GM18867 (cell line): Measurements from ENCODE around the gene XRCC6.
"Not testable (repeated sequence)": the region's sequence is repeated elsewhere in the genome, so short reads cannot be mapped to it uniquely, and the experiment has no call there.

Experiments
- ATAC-seq: cut with Tn5 transposase; IDR thresholded peaks from one replicate; pipeline ENCODE4 v1.9.1; 2021; ENCODE audit warnings: mild to moderate bottlenecking, moderate library complexity; ENCODE audit not compliant: unreplicated experiment

Gene XRCC6

DNA sequence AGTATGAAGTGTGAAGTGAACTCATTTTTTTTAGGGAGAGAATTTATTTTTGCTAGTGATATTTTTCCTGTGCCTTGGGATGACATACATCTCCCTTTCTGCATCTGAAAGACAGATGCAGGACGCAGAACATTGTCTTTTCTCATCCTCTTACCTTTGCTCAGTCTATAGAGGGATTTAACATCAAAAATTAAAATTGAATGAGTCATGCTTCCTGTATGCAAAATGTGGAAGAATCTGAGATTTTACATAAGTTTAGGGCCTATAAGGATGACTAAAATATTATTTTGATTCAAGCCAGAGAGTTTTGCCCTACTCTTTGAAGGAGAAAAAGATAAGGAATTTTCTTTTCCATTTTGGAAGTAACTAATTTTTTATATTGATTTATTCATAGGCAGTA lies 27.3 kb downstream of the XRCC6 start:
- ATAC-seq: no peak

DNA sequence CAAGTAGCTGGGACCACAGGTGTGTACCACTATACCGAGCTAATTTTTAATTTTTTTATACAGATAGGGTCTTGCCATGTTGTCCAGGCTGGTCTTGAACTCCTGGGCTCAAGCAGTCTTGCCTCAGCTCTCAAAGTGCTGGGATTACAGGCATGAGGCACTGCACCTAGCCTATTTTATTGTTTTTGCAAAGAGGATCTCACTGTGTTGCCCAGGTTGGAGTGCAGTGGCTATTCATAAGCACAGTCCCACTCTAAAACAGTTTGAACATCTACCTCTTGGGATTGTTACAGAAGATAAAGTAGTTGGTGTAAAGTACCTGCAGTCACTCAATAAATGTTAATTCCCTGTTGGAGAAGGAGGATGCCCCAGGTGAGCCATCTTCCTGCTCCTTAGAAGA lies 29.1 kb downstream of the XRCC6 start:
- ATAC-seq: no peak

DNA sequence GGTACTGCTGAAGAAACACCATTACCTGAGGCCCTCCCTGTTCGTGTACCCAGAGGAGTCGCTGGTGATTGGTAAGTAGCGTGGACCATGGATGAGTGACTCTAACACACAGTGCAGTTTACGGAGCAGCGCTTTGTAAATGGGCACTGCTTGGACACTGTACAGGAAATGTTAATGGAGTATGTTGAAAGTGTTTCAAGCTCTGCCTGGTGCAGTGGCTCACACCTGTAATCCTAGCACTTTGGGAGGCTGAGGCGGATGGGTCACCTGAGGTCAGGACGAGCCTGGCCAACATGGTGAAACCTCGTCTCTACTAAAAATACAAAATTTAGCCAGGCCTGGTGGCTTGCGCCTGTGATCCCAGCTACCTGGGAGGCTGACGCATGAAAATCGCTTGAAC lies 29.7 kb downstream of the XRCC6 start:
- ATAC-seq: no peak

DNA sequence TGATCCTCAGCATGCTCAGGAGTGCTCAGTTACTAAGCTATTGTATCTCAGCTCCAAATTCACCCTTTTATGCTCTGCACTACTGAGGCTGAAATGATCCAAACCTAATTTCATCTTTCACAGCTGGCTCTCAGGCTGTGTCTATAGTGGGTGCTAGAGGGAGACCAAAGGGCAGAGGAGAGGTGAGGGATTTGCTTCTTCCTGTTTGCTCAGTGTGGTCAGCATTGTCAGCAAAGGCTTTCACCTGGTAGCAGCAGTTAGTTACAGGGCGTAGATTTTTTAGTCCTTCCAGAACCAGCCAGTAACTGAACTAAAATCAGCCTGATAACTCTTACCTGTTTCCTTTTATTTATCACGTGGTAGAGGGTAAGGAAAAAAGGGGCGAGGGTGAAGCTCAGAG lies 33.2 kb downstream of the XRCC6 start:
- ATAC-seq: no peak

DNA sequence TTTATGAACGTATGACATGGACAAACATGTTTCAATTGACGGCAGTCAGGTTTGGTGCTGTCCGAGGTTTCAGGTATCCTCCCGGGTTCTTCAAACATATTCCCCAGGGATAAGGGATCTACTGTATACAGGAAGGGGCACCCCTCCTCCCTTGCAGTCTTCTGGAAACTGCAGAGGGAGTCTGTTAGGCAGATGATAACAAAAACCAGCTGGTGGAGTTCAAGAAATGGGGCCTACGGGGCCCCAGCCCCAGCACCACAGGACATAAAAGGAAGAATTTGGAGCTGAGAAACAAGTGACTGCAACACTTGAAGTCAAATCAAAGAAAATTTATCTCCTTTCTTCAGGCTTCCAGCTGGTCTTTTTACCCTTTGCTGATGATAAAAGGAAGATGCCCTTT lies 35.5 kb downstream of the XRCC6 start:
- no peak for ATAC-seq

DNA sequence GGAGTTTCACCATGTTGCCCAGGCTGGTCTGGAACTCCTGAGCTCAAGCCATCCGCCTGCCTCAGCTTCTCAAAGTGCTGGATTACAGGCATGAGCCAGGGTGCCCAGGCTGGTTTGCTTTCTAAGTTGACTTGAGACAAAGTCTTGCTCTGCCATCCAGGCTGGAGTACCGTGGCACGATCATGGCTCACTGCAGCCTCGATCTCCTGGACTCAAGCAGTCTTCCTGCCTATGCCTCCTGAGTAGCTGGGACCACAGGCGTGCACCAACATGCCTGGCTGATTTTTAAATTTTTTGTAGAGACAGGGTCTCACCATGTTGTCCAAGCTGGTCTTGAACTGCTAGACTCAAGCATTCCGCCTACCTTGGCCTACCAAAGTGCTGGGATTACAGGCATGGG lies 36.6 kb downstream of the XRCC6 start:
- no peak for ATAC-seq

DNA sequence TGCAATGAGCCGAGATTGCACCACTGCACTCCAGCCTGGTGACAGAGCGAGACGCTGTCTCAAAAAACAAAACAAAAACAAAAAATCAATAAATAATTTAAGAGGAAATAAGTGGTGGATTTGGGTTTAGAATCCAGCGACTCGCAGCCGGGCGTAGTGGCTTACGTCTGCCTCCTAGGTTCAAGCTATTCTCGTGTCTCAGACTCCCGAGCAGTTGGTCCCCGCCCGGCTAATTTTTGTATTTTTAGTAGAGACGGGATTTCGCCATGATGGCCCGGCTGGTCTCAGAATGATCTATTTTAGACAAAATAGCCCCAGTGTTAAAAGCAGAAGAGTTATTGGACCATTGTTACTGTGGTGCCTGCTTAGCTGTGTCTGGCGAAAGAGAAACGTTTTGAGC lies 37.8 kb downstream of the XRCC6 start:
- no peak for ATAC-seq

DNA sequence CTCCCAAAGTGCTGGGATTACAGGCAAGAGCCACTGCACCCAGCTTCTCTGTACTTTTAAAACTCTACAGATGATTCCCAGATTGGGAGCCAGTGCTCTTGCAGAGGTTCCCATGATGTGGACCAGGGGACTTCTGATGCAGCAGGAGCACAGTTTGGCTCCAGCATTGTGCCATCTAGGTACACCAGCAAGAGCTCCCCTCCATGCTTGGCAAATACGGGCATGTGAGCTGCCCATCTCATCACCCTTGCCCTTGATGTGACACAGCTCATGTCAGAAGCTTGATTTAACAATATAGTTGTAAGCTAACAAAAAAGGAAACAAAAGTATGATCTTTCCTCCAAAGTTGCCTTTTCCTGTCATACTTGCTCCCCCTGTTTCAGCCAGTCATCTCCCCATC lies 38.8 kb downstream of the XRCC6 start:
- ATAC-seq: no peak

DNA sequence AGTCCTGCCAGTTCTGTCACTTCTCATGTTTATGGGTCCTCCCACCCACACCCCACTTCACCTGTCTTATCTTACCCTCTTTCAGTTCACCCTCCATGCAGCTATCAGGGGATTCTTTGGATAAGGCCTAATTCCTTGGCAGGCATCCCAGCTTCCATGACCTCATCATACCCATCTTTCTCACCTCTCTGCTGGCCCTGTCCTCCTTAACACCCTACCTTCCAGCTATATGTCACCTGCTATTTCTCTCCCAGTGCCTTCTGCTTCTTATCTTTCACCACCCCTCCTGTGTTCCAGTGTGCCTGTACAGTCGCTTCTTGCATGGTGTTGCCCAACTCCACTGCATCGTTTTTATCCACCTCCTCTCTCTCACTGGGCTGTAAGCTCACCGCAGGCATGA lies 39.3 kb downstream of the XRCC6 start:
- ATAC-seq: no peak

DNA sequence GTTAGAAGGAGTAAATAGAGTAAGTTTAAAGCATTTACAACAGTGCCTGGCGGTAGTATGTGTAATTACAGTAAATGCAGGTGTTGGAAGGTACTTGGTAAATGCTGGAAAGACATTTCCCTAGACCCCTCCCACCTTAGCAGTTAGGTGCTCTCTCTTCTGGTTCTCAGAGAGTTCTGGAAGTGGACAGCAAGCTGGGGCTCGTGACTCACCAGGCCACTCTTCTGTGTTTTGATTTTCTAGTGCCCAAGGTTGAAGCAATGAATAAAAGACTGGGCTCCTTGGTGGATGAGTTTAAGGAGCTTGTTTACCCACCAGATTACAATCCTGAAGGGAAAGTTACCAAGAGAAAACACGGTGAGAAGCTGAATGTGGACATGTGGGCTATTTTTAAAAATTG lies 40.0 kb downstream of the XRCC6 start:
- no peak for ATAC-seq

DNA sequence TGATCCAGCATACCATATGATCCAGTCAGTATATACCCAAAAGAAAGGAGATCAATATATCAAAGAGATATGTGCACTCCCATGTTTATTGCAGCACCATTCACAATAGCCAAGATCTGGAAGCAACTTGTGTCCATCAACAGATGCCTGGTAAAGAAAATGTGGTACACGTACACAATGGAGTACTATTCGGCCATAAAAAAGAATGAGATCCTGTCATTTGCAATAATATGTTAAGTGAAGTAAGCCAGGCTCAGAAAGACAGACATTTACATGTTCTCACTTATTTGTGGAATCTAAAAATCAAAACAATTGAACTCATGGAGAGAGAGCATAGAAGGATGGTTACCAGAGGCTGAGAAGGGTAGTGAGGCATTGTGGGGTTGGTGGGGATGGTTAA lies 40.6 kb downstream of the XRCC6 start:
- no peak for ATAC-seq

DNA sequence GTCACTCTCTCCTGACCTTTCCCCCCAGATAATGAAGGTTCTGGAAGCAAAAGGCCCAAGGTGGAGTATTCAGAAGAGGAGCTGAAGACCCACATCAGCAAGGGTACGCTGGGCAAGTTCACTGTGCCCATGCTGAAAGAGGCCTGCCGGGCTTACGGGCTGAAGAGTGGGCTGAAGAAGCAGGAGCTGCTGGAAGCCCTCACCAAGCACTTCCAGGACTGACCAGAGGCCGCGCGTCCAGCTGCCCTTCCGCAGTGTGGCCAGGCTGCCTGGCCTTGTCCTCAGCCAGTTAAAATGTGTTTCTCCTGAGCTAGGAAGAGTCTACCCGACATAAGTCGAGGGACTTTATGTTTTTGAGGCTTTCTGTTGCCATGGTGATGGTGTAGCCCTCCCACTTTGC lies 42.5 kb downstream of the XRCC6 start:
- ATAC-seq: not testable (repeated sequence)

DNA sequence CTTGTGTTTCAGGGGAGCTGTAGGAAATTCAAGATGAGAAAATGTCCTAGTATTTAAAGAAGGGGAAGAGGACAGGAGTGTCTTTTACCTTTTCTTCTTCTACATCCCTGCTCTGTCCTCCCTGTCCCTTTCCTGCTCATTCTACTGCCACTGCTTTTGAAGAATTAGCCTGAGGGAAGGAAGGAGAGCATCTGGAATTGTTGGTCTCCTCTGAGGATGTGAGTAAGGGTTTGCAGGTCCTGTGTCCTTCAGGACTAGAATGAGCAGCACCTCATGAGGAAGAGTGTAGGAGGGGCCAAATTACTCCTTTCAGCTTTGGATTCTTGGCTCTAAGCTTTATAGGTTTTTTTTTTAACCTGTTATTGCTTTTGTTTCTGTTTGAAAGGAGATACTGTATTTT lies 43.4 kb downstream of the XRCC6 start:
- ATAC-seq: no peak

DNA sequence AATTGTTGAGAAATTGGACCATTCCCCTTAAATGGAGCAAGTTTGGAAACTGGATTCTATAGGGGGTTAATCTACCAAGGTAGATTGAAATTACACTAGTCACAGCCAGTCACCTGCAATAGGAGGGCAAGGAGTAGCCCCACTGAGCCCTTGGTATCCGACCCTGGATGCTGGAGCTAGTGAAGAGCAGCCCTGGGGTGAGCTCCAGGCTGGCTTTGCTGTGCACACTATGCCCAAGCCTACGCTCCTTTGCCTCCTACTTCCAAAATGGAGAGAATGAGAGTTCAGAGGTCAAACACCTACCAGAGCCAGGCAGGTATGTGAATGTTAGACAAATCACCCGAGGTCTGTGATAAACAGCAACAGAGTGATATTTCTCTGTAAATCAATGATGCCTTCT lies 43.9 kb downstream of the XRCC6 start:
- no peak for ATAC-seq

DNA sequence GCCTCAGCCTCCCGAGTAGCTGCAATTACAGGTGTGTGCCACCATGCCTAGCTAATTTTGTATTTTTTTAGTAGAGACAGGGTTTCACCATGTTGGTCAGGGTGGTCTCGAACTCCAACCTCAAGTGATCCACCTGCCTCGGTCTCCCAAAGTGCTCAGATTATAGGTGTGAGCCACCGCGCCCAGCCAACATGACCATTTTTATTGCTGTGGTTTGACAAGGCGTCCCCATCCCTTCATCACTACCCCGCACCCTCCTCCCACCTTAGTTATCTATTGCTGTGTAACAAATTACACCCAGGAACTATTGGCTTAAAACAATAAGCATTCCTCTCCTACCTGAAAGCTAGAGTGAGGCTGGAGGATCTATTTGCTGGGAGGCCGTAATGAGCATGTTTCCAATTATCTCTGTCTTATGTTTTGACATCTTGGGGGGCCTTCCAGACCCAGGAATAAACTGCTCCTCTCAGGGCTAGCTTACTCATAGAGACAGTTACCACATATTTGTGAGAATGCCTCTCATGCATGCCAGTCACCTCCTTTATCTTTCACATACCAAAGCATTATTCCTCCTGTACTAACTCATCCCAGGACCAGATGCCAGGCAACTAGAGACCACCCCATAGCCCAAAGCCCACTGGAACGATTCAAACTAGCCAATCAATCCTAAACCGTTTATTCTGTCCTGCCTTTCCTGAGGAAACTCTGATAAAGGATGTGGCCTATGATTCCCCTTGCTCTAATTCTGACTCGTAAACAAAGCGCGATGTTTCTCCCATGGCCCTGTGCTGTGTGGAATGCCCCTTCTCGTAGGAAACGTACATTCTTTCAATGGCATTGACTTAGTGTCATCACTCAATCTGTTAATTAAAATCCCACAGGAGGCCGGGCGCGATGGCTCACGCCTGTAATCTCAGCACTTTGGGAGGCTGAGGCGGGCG lies 48.1 kb downstream of the XRCC6 start:
- ATAC-seq: no peak

DNA sequence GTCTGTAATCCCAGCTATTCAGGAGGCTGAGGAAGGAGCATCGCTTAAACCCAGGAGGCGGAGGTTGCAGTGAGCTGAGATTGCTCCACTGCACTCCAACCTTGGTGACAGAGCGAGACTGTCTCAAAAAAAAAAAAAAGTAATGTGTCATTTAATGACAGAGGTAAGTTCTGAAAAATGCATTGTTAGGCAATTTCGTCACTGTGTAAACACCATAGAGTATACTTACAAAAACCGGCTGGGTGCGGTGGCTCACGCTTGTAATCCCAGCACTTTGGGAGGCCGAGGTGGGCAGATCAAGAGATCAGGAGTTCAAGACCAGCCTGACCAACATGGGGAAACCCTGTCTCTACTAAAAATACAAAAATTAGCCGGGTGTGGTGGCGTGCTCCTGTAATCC lies 51.0 kb downstream of the XRCC6 start:
- ATAC-seq: not testable (repeated sequence)

DNA sequence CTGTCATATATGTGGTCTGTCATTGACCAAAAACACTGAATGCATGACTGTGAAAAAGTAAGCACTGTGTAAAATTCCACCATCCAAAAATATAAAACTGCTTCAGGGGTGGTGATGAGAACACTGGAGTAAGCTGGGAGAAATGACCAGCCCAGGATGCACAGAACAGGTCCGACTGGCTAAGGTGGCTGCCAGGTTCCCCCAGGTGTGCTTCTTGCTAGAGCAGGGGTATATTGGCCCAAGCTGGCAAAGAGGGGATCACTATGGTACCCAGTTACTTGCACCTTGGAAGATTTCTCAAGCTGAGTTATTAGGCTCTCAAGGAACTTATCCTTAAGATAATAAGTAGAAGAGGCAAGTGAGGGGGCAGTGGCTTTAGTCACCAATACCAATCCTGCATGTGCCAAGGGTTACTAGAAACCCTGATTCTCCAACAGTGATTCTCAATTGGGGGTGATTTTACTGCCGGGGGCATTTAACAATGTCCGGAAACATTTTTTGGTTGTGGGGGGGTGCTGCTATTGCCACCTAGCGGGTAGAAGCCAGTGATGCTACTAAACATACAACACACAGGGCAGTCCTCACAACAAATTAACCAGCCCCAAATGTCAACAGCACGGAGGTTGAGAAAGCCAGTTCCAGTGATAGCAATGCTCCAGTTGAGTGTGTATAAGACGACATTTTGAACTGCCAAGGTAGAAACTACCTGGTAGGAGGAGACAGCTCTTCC lies 51.9 kb downstream of the XRCC6 start:
- no peak for ATAC-seq

DNA sequence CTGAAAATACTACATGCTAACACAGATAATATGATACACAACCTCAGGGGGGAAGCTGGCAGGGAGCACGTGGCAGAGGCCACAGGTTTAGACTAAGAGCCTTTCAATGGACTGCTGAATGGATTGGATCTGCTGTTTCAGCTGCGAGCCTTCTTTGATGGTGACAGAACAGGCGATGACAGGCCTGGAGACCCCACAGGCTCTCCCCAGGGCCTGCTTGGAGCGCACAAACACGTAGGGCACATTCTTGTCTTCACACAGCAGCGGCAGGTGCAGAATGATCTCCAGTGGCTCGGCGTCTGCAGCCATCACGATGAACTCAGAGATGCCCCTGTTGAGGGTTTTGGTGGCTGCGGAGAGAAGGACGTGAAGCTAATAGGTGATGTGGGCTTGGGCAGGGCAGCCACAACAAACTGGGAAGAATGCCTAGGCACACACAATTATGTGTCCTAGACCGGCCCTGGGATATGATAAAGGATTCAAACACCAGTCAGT lies 53.8 kb downstream of the XRCC6 start:
- ATAC-seq: no peak

DNA sequence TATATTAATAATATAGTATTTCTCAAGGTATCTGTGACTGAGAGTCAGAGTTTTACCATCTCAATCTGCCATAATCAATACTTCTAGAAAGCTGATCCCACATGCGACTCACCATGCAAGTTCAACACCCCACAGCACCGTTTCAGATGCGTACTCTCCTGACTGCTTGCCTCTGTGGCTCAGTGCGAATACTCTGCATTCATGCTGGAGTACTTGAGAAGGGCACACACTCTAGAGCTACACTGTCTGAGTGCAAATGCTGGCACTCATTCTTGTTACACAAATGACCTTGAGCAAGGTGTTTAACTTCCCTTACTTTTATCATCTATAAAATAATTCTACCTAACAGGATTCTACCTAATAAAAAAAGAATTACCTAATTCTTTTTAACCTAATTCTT lies 55.0 kb downstream of the XRCC6 start:
- ATAC-seq: no peak

DNA sequence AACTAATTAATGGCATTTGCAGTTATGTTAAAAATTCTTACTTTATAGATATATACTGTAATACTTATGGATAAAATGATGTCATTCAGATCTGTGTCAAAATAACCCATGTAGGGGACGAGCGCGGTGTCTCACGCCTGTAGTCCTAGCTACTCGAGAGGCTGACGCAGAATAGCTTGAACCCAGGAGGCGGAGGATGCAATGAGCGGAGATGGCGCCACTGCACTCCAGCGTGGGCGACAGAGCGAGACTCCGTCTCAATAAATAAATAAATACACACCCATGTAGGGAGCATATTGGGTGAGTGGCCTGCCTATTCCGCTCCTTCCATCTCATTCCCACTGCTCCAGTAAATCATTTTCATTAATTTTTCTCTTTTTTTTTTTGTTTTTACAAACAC lies 60.5 kb downstream of the XRCC6 start:
- ATAC-seq: no peak

DNA sequence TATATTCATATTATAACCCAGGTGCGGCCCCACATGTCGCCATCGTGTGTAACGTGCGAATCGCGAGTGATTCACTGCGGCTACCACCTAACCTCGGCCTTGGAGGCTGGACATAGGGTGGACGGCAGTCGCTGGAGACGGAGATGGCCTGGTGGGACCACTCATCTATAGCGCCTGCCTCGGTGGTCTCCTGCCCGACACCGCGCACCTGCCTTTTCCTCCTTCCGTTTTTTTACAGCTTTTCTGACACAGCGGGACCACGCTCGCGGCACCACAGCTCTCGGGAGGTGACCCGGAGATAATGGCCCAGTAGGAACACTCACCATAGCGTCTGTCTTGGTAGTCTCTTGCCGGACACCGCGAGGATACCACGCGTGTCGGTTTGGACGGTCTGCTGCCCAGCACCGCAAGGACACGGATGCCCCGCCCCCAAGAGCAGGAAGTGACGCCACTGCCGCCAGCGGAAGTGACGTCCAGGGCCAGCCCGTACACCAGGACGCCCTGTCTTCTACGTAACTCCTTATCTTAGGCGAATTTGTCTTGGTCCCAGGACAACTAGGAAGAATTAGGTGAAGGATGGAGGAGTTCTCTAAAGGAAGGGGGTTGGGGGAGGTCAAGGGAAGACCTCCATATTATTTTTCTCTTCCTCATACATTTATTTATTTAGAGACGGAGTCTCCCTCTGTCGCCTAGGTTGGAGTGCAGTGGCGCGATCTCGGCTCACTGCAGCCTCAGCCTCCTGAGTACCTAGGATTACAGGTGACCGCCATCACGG lies 61.1 kb downstream of the XRCC6 start:
- ATAC-seq: no peak
